Measurements from ENCODE around the gene MKRN2OS.
A peak's percentile ranks its signal among the peaks of the same experiment; 100 is the strongest.
"Not testable (repeated sequence)": the region's sequence is repeated elsewhere in the genome, so short reads cannot be mapped to it uniquely, and the experiment has no call there.

The MKRN2OS gene

GRCh38 chr3:12568747-12569146 is 23.4 kb upstream of the MKRN2OS start:
- in situ Hi-C loops (cut with HindIII; ENCODE audit: low pct_ligation_motif_present, low pct_unique_long_range_greater_than_20kb, low sequenced_read_pairs): no loop called here

DNA sequence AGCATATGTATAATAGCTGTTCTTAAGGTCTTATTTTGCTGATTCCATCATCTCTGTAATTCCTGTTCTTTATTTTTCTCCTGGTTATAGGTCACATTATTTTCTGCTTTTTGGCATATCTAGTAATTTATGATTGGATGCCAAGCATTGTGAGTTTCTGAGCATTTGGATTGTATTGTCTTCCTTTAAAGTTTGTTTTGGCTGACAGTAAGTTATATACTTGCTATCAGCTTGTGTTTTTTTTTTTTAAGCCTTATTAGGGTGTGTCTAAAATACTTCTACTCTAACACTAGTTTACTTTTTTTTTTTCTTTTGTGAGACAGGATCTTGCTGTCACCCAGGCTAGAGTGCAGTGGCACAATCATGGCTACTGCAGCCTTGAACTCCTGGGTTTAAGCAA is 21.7 kb upstream of the MKRN2OS start:
- in situ Hi-C loops (cut with HindIII; ENCODE audit: low pct_ligation_motif_present, low pct_unique_long_range_greater_than_20kb, low sequenced_read_pairs): no loop called here
- no peak for DNase-seq

More at GRCh38 chr3:12568747-12569146, 23.4 kb upstream of the MKRN2OS start:
- DNase-seq: no peak

DNA sequence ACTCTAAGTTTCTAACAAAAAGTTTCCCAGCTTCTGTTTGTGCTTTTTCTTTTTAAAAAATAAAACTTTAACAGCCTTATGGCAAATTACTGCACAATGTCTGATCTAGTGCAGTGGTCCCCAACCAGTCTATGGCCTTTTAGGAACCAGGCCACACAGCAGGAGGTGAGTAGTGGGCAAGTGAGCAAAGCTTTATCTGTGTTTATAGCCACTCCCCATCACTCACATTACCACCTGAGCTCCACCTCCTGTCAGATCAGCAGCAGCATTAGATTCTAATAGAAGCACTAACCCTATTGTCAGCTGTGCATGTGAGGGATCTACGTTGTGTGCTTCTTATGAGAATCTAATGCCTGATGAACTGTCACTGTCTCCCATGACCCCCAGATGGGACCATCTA is 17.2 kb upstream of the MKRN2OS start:
- DNase-seq: no peak
- in situ Hi-C loops (cut with HindIII; ENCODE audit: low pct_ligation_motif_present, low pct_unique_long_range_greater_than_20kb, low sequenced_read_pairs): no loop called here

- in situ Hi-C loops (cut with HindIII; ENCODE audit: low pct_ligation_motif_present, low pct_unique_long_range_greater_than_20kb, low sequenced_read_pairs): no loop called here
- DNase-seq: no peak
Measured at GRCh38 chr3:12561397-12561796, 16.1 kb upstream of the MKRN2OS start.

GRCh38 chr3:12560505-12561190 is 15.3 kb upstream of the MKRN2OS start:
- in situ Hi-C loops (cut with HindIII; ENCODE audit: low pct_ligation_motif_present, low pct_unique_long_range_greater_than_20kb, low sequenced_read_pairs): no loop called here
- no peak for DNase-seq

DNA sequence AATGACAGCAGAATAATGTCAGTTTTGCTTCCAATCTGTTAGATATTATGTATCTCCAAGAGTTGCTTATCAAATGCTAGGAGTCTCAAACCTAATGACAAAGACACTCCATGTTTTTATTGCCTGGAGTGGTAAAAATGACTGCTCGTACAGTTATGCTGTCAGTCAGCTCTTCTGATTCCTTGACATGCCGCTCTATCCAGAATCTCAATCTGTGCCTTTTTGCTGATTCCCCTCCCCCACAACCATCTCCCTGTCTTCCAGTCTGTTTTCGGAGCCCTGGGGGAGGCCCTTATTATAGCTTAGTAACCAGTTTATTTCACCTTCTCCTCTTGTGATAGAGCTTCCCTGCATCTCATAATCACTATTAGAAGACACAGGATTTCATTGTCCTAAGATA is 14.2 kb upstream of the MKRN2OS start:
- DNase-seq: no peak
- in situ Hi-C loops (cut with HindIII; ENCODE audit: low pct_ligation_motif_present, low pct_unique_long_range_greater_than_20kb, low sequenced_read_pairs): no loop called here

GRCh38 chr3:12558706-12559105 is 13.4 kb upstream of the MKRN2OS start:
- in situ Hi-C loops (cut with HindIII; ENCODE audit: low pct_ligation_motif_present, low pct_unique_long_range_greater_than_20kb, low sequenced_read_pairs): no loop called here
- no peak for DNase-seq

DNA sequence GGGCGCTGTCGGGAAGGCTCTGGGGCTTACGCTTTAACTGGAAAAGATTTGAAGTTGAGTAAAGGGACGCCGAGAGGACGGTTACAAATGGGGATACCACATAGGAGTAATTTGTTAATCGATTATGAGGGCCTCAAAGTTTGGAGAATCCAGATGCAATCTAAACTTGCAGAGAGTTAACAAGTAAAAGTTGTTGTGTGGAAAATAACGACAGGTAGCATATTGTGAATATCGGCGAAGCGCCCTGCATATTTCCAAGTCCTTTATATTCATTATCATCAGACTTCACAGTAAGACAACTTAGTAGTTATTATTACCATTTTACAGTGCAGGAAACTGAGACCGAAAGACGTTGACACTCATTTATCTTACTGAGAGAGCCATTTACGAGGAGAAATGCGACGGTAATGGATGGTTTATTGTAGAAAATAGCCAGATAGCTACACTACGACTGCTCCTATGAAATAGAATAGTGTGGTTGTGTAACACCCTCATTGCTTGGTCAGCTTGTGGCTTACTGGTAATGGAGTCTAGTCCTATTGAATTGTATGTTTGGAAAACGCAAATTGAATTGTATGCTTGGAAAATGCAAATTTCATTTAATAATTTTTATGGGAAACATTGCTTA is 12.3 kb upstream of the MKRN2OS start:
- DNase-seq: peak; percentile 13
- in situ Hi-C loops (cut with HindIII; ENCODE audit: low pct_ligation_motif_present, low pct_unique_long_range_greater_than_20kb, low sequenced_read_pairs): no loop called here

GRCh38 chr3:12556690-12557472 is 11.6 kb upstream of the MKRN2OS start, which contains the start of gene MKRN2:
TSS of gene MKRN2 (plus strand) at chr3:12557087. CDS start at chr3:12557151, 64 bp downstream.
- in situ Hi-C loops (cut with HindIII; ENCODE audit: low pct_ligation_motif_present, low pct_unique_long_range_greater_than_20kb, low sequenced_read_pairs): no loop called here
- peak; percentile 87 for DNase-seq

- in situ Hi-C loops (cut with HindIII; ENCODE audit: low pct_ligation_motif_present, low pct_unique_long_range_greater_than_20kb, low sequenced_read_pairs): no loop called here
Measured at GRCh38 chr3:12556314-12556689, 11.0 kb upstream of the MKRN2OS start.

DNA sequence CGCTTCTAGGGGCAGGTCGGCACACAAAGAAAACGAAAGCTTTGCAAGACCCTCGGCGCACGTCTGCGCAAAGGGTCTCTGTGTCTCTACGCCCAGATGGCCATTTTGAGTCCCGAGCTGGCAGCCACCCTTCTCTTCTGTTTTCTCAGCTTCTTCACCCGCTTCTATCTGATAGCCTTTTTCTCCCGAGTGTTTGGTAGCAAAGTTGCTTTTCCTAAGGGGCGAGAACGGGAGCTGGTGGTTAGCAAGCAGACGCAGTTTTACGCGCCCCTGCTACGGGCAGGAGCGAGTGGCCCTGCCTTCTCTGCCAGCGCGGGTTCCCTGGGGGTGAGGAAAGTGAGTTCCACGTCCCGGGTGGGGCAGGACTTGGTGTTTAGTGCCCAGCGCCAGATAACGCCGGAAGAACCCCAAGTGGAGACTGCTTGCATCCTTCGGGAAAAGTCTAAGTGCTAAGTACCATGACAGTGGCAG is 8.7 kb upstream of the MKRN2OS start:
- in situ Hi-C loops (cut with HindIII; ENCODE audit: low pct_ligation_motif_present, low pct_unique_long_range_greater_than_20kb, low sequenced_read_pairs): no loop called here
- DNase-seq: peak; percentile 24

More at GRCh38 chr3:12556314-12556689, 11.0 kb upstream of the MKRN2OS start:
- DNase-seq: no peak

DNA sequence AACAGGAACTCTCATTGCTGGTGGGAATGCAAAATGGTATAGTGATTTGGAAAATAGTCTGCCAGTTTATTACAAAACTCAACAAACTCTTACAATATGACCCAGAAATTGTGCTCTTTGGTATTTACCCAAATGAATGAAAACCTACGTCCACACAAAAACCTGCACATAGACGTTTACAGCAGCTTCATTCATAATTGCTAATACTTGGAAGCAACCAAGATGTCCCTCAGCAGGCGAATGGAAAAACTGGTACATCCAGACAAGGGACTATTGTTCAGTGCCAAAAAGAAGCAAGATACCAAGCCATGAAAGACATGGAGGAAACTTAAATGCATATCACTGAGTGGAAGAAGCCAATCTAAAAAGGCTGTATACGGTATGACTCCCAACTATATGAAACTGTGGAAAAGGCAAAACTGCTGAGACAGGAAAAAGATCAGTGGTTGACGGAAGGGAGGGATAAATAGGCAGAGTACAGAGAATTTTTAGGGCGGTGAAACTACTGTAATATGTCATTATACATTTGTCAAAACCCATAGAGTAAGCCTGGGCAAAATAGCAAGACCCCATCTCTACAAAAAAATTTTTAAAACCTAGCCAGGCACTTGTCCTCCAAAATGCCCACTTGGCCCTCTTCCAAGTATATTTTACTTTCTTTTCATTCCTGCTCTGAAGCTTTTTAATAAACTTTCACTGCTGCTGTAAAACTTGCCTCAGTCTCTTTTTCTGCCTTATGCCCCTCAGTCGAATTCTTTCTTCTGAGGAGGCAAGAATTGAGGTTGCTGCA is 4.9 kb upstream of the MKRN2OS start:
- DNase-seq: no peak
- in situ Hi-C loops (cut with HindIII; ENCODE audit: low pct_ligation_motif_present, low pct_unique_long_range_greater_than_20kb, low sequenced_read_pairs): no loop called here

DNA sequence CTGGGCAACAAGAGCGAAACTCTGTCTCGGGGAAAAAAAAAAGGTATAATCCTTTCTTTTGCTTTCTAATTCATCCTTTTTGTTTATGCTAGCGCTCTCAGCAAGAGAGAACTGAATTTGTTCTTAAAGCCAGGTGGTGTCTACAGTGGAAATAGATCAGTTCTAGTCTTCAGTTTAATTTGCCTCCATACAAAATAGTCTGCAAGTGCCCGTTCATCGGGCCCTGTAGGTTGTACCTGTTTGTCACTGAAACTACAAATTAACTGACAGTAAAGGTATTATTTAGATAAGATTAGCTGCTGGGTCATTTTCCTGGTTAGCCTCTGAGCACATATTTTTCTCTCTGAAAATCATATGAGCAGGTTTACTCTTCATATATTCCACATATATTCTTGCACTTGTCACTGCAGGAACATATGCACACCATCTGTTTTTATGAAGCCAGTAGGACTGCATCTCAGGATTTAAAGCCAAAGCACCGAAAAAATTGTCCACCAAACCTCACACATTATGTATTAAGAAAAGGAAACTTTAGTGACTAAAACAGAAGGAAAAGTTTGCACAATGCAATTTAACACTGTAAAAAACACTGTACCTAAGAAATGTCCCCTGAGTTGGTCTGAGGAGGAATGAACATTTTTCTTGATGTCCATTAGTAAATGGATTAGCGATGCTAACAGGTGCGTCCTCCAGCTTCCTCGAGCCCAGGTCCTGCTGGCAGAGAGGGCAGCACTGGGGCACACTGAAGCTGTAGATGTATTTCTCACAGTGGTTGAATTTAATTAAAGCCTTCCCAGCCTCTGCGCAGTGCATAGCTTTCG is 437 bp downstream of the MKRN2OS start:
- DNase-seq: no peak
- in situ Hi-C loops (cut with HindIII; ENCODE audit: low pct_ligation_motif_present, low pct_unique_long_range_greater_than_20kb, low sequenced_read_pairs): no loop called here

- DNase-seq; in situ Hi-C loops (cut with HindIII; ENCODE audit: low pct_ligation_motif_present, low pct_unique_long_range_greater_than_20kb, low sequenced_read_pairs): not testable (repeated sequence)
Measured at GRCh38 chr3:12543497-12543896, 1.8 kb downstream of the MKRN2OS start.

DNA sequence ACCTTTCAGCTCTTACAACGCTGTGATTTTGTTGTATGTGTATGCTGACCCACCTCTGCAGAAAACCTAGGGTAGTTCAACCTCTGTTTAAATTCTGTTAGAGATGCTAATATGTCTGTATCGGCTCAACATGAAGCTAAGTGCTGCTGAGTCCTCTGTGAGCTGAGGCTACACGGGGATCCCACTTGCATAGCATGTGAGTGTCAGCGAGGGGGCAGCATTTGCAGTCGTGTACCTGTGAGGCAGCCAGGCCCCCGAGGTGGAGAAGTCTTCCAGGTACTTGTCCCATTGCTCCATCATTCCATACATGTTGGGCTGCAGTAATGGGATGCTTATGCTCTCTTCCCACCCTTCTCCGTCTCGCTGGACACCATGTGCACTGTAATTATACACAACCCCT is 3.7 kb downstream of the MKRN2OS start:
- no peak for DNase-seq
- in situ Hi-C loops (cut with HindIII; ENCODE audit: low pct_ligation_motif_present, low pct_unique_long_range_greater_than_20kb, low sequenced_read_pairs): no loop called here

- DNase-seq: no peak
- in situ Hi-C loops (cut with HindIII; ENCODE audit: low pct_ligation_motif_present, low pct_unique_long_range_greater_than_20kb, low sequenced_read_pairs): no loop called here
Measured at GRCh38 chr3:12536423-12536822, 8.9 kb downstream of the MKRN2OS start.

DNA sequence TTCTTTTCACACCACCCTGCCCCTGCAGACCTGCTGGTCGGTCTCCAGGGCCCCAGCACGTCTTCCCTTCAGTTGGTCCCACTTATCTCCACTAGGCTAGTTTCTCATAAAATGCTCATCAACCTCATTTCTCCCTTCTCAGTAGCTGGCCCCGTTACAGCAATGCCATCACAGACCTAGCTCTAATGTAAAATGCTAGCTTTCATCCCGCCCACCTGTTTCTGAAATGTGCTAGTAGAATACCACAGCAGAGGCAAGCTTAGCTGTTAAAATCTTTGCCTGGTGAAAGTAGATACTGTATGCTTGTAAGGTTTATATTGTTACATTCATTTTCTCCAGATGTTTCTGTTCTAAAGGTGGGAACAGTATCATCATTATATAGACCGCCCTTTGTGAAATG is 13.1 kb downstream of the MKRN2OS start:
- in situ Hi-C loops (cut with HindIII; ENCODE audit: low pct_ligation_motif_present, low pct_unique_long_range_greater_than_20kb, low sequenced_read_pairs): no loop called here
- no peak for DNase-seq

GRCh38 chr3:12527757-12528143 is 17.5 kb downstream of the MKRN2OS start:
- in situ Hi-C loops (cut with HindIII; ENCODE audit: low pct_ligation_motif_present, low pct_unique_long_range_greater_than_20kb, low sequenced_read_pairs): no loop called here
- DNase-seq: no peak
